Right lobe of liver (tissue), 4 donors: ENCODE results near the gene SLC39A13.

ENCODE experiments used
- CTCF ChIP-seq, 4 donors: fragments of 200-600 bp in 3 of 4; fragments of 450-650 bp in 1 of 4; IDR thresholded peaks; one replicate each; pipeline versions ENCODE4 v1.5.1 to v1.8.0; 2016 to 2022; ENCODE audit warnings: antibody characterized with exemption in 4 of 4, mild to moderate bottlenecking in 2 of 4
- POLR2A ChIP-seq: fragments of 450-650 bp; IDR thresholded peaks from one replicate; pipeline ENCODE4 v1.6.1; 2017; ENCODE audit warnings: antibody characterized with exemption, mild to moderate bottlenecking
- donor health status: DM: no; HTN: no; CAD: no.
- donor health status: DM: no; HTN: no; CAD: no.
- donor health status: DM: no; HTN: yes; CAD: no.

- TF ChIP-seq CTCF (IDR thresholded peaks at IDR 0.05) (no peak), POLR2A (no peak)
Measured at GRCh38 chr11:47418454-47419259, 10.3 kb downstream of the SLC39A13 start.
